PC-3 (cell line): ENCODE data around the gene LHFPL6.

Experiments used
- CTCF ChIP-seq: fragments of 300-600 bp; sonication (generic); conservative IDR thresholded peaks from 2 replicates; pipeline ENCODE4 v1.5.1; 2017; ENCODE audit warnings: antibody characterized with exemption, low read depth, mild to moderate bottlenecking, low read length
- EZH2 ChIP-seq: fragments of 300-600 bp; sonication (generic); IDR thresholded peaks from one replicate; pipeline ENCODE4 v1.6.1; 2017; ENCODE audit warnings: antibody characterized with exemption, mild to moderate bottlenecking, low read length; ENCODE audit not compliant: unreplicated experiment

- TF ChIP-seq CTCF (no peak), EZH2 (no peak)
Observed at GRCh38 chr13:39580881-39581575, 22.0 kb downstream of the LHFPL6 start.
